HepG2 (cell line): ENCODE data around the gene ERBB4. TPM values are rescaled to one million over a fixed set of nuclear protein-coding genes. Genes with fewer than 3 reads are reported as not detected.

ENCODE experiments used
- ATAC-seq: fragments of 200-7000 bp; cut with Tn5 transposase; 3 replicates; pipeline ENCODE4 v1.9.1; 2020; ENCODE audit warnings: mild to moderate bottlenecking, moderate library complexity
- BruUV-seq: library from RNA; stranded (reverse); fragments of 400-500 nt; replicated peaks from 2 replicates; lab custom pipeline; 2021; lab: Mats Ljungman, UMichigan
- CTCF ChIA-PET: fragments of 300-600 bp; formaldehyde crosslinking; extraction: SDS; loops from one replicate; lab custom pipeline; 2021; ENCODE audit warnings: low total read pairs, inconsistent platforms, low intra/inter-chr PET ratio; lab: Yijun Ruan, JAX
- POLR2A ChIA-PET: fragments of 350-600 bp; sonication (Branson Sonifier 250); formaldehyde crosslinking; loops from one replicate; lab custom pipeline; 2020; ENCODE audit warnings: antibody characterized with exemption, inconsistent platforms; lab: Yijun Ruan, JAX
- DNase-seq: peaks from one replicate; pipeline ENCODE4 v3.0.0-alpha.2; 2015; ENCODE audit warnings: low spot score
- FAIRE-seq: peaks from 3 replicates; lab custom pipeline; 2011; peaks lifted over from hg19 to GRCh38; lab: Jason Lieb, UNC
- H2AFZ ChIP-seq: one replicate; pipeline ENCODE4 v1.6.1; 2011; ENCODE audit warnings: low read length, inconsistent platforms
- H3K27ac ChIP-seq: fragments of 300-600 bp; 3 replicates; pipeline ENCODE4 v1.8.0; 2011; ENCODE audit warnings: mixed run types, mild to moderate bottlenecking, mixed read lengths, low read length, inconsistent platforms; ENCODE audit not compliant: insufficient read depth; ENCODE audit errors: extremely low read length
- H3K27me3 ChIP-seq, 2 experiments: fragments of 200-600 bp in 1 of 2; 2 replicates in 1 of 2; 3 replicates in 1 of 2; pipeline versions ENCODE4 v1.6.0 to v1.8.0; 2011; ENCODE audit warnings: low read length in 2 of 2, mild to moderate bottlenecking in 2 of 2, moderate library complexity in 2 of 2, inconsistent platforms in 1 of 2; ENCODE audit not compliant: insufficient read depth in 2 of 2, control insufficient read depth in 1 of 2
- H3K36me3 ChIP-seq, 2 experiments: fragments of 200-600 bp in 1 of 2; replicated peaks in 1 of 2; 2 replicates in 1 of 2; 3 replicates in 1 of 2; pipeline versions ENCODE4 v1.5.1 to v1.8.0; 2011; ENCODE audit warnings: low read length in 2 of 2, inconsistent platforms in 1 of 2; ENCODE audit not compliant: insufficient read depth in 2 of 2, control insufficient read depth in 1 of 2
- H3K4me1 ChIP-seq: 2 replicates; pipeline ENCODE4 v1.5.1; 2012; ENCODE audit warnings: low read length, inconsistent platforms; ENCODE audit not compliant: insufficient read depth
- H3K4me2 ChIP-seq: 2 replicates; pipeline ENCODE4 v1.6.0; 2011; ENCODE audit warnings: low read depth, low read length, inconsistent platforms
- H3K4me3 ChIP-seq, 3 experiments: fragments of 200-600 bp in 1 of 3; sonication (generic), shearing (Covaris generic) in 1 of 3; replicated peaks in 1 of 3; 2 replicates each; pipeline ENCODE4 v1.5.1; 2011 to 2016; ENCODE audit warnings: low read length in 3 of 3, inconsistent platforms in 2 of 3, low read depth in 2 of 3, mild to moderate bottlenecking in 2 of 3, control low read depth in 1 of 3, mixed read lengths in 1 of 3; ENCODE audit not compliant: insufficient read depth in 1 of 3
- H3K79me2 ChIP-seq: one replicate; pipeline ENCODE4 v1.6.1; 2011; ENCODE audit warnings: low read length, inconsistent platforms; ENCODE audit not compliant: insufficient read depth
- H3K9ac ChIP-seq: 2 replicates; pipeline ENCODE4 v1.6.0; 2011; ENCODE audit warnings: mild to moderate bottlenecking, low read depth, low read length, inconsistent platforms; ENCODE audit not compliant: insufficient read depth
- H3K9me3 ChIP-seq: 2 replicates; pipeline ENCODE4 v1.5.1; 2012; ENCODE audit warnings: mild to moderate bottlenecking, low read length
- H4K20me1 ChIP-seq: 2 replicates; pipeline ENCODE4 v1.6.0; 2011; ENCODE audit warnings: inconsistent platforms, mild to moderate bottlenecking, low read length, moderate library complexity; ENCODE audit not compliant: insufficient read depth
- AKNA ChIP-seq: sonication (generic); formaldehyde crosslinking; IDR thresholded peaks from 2 replicates; pipeline ENCODE4 v1.4.0; 2020; ENCODE audit warnings: missing genetic modification reagents, borderline replicate concordance
- DDIT3 ChIP-seq: sonication (generic); formaldehyde crosslinking; IDR thresholded peaks from 2 replicates; pipeline ENCODE4 v1.4.0; 2020; ENCODE audit warnings: mild to moderate bottlenecking, missing genetic modification reagents
- HNF4A ChIP-seq: sonication (generic); formaldehyde crosslinking; IDR thresholded peaks from 2 replicates; pipeline ENCODE4 v1.4.0; 2020; ENCODE audit warnings: missing genetic modification reagents
- PHF21A ChIP-seq: sonication (generic); formaldehyde crosslinking; IDR thresholded peaks from 2 replicates; pipeline ENCODE4 v1.5.0; 2020; ENCODE audit warnings: mild to moderate bottlenecking, missing genetic modification reagents
- PLRG1 ChIP-seq: fragments of 450-650 bp; conservative IDR thresholded peaks from 2 replicates; pipeline ENCODE4 v1.6.1; 2016
- SMAD1 ChIP-seq: sonication (generic); formaldehyde crosslinking; IDR thresholded peaks from 2 replicates; pipeline ENCODE4 v1.4.0; 2020; ENCODE audit warnings: missing genetic modification reagents, low read depth, mild to moderate bottlenecking, borderline replicate concordance
- ZBTB4 ChIP-seq: sonication (generic); formaldehyde crosslinking; IDR thresholded peaks from 2 replicates; pipeline ENCODE4 v1.4.0; 2020; ENCODE audit warnings: missing genetic modification reagents, mild to moderate bottlenecking, borderline replicate concordance
- ZNF274 ChIP-seq: sonication (generic); formaldehyde crosslinking; IDR thresholded peaks from 2 replicates; pipeline ENCODE4 v1.5.1; 2020; ENCODE audit warnings: mild to moderate bottlenecking, missing genetic modification reagents
- ZNF44 ChIP-seq: sonication (generic); formaldehyde crosslinking; IDR thresholded peaks from 2 replicates; pipeline ENCODE4 v1.5.1; 2020; ENCODE audit warnings: mild to moderate bottlenecking, missing genetic modification reagents
- ZNF713 ChIP-seq: sonication (generic); formaldehyde crosslinking; IDR thresholded peaks from 2 replicates; pipeline ENCODE4 v1.4.0; 2020; ENCODE audit warnings: mild to moderate bottlenecking, missing genetic modification reagents
- WGBS: methylation state at CpG from one replicate; pipeline ENCODE4 v1.1.6; 2017; ENCODE audit warnings: low lambda C conversion rate; 5-methylcytosine and 5-hydroxymethylcytosine counted together
- in situ Hi-C: cut with HindIII; loops from 2 replicates; pipeline ENCODE4 v1.10.0; 2017; ENCODE audit warnings: low pct_unique_long_range_greater_than_20kb; ENCODE audit not compliant: extremely low pct_ligation_motif_present
- intact Hi-C: fragments of 100-400 bp; cut with micrococcal nuclease; formaldehyde crosslinking; loops from one replicate; pipeline ENCODE4 v1.10.0; 2022; ENCODE audit not compliant: unreplicated experiment
- polyA plus RNA-seq, 8 experiments: library from polyadenylated mRNA; depleted of rRNA in 3 of 8; stranded (reverse) in 7 of 8; unstranded in 1 of 8; fragments of >200 nt; fragmentation: Illumina TruSeq in 4 of 8; extraction: Trizol in 4 of 8; gene quantifications; 2 replicates each; pipeline versions ENCODE4 v1.2.1 to v1.2.3, GENCODE V29; 2011 to 2016; ENCODE audit warnings: low read depth in 4 of 8, missing spikeins in 1 of 8, mixed read lengths in 1 of 8; ENCODE audit not compliant: insufficient read depth in 1 of 8
- total RNA-seq, 5 experiments: library from RNA; depleted of rRNA; stranded (reverse); fragments of >200 nt; fragmentation: Illumina TruSeq; extraction: Trizol; gene quantifications; 2 replicates each; pipeline ENCODE4 v1.2.3, GENCODE V29; 2016; ENCODE audit warnings: low read depth in 1 of 5
- TF ChIP-seq, protein P1 (sequence below): sonication (generic); formaldehyde crosslinking; IDR thresholded peaks from 2 replicates; pipeline ENCODE4 v1.8.1; 2023; ENCODE audit warnings: mild to moderate bottlenecking, inconsistent platforms, moderate library complexity, missing genetic modification reagents, borderline replicate concordance
- TF ChIP-seq, protein P2 (sequence below): IDR thresholded peaks from 2 replicates; pipeline ENCODE4 v1.6.1; 2018; ENCODE audit warnings: missing genetic modification reagents

ERBB4 gene
- total and polyA plus RNA-seq, 2 of the 13 experiments (the other 11 are each of a cell fraction or from before 2014, with no cell fraction given): not detected

DNA sequence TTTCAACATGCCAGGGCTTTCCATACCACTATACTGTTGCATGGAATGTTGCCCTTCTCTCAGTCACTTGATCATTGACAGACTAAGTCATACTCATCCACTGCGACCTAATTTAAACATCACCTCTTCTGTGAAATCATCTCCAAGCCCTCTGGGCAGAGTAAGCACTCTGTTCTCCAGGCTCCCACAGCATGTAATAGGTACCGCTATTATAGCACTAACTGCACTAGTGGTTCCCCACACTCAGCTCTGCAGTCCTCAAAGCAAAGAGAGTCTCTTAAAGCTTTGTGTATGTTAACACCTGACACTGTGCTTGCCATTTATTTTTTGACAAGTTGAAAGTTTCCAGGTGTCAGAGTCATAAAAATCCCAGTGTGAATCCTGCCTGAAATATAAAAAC is 947.2 kb downstream of the ERBB4 start:
- CTCF ChIA-PET: no interaction called here
- FAIRE-seq: no peak
- in situ Hi-C loops: no loop called here

More for the DNA sequence above, 947.2 kb downstream of the ERBB4 start:
- H2AFZ ChIP-seq: no peak overlapping the region
- no peak overlapping the region for H3K27ac ChIP-seq
- H3K4me2 ChIP-seq: no peak overlapping the region
- intact Hi-C loops: no loop called here
- no peak for ATAC-seq
- H3K4me1 ChIP-seq: no peaks in the 10 kb centered on the region
- no peaks in the 10 kb centered on the region for H3K9me3 ChIP-seq
- no peak for DNase-seq
- BruUV-seq: no TSS peak
- POLR2A ChIA-PET: no interaction called here
- H3K36me3 ChIP-seq: no peaks in the 10 kb centered on the region
- peaks cover 2 to 7% of the 10 kb centered on the region in 2 experiments; a peak in 1 of 5 replicates for H3K27me3 ChIP-seq
- no peak overlapping the region for H3K4me3 ChIP-seq
- no peak for TF ChIP-seq AKNA (CRISPR knock-in tag)
- no peak for TF ChIP-seq DDIT3 (CRISPR knock-in tag)
- no peak for TF ChIP-seq HNF4A (CRISPR knock-in tag)
- no peak for TF ChIP-seq SMAD1 (CRISPR knock-in tag)
- no peak for TF ChIP-seq ZNF44
- no peak for TF ChIP-seq ZBTB4 (CRISPR knock-in tag)
- no peak for TF ChIP-seq ZNF274 (CRISPR knock-in tag)
- no peak for TF ChIP-seq ZNF713 (CRISPR knock-in tag)
- TF ChIP-seq, protein P1, sequence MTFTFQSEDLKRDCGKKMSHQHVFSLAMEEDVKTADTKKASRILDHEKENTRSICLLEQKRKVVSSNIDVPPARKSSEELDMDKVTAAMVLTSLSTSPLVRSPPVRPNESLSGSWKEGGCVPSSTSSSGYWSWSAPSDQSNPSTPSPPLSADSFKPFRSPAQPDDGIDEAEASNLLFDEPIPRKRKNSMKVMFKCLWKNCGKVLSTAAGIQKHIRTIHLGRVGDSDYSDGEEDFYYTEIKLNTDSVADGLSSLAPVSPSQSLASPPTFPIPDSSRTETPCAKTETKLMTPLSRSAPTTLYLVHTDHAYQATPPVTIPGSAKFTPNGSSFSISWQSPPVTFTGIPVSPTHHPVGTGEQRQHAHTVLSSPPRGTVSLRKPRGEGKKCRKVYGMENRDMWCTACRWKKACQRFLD (CRISPR knock-in tag): no peak
- TF ChIP-seq, protein P2, sequence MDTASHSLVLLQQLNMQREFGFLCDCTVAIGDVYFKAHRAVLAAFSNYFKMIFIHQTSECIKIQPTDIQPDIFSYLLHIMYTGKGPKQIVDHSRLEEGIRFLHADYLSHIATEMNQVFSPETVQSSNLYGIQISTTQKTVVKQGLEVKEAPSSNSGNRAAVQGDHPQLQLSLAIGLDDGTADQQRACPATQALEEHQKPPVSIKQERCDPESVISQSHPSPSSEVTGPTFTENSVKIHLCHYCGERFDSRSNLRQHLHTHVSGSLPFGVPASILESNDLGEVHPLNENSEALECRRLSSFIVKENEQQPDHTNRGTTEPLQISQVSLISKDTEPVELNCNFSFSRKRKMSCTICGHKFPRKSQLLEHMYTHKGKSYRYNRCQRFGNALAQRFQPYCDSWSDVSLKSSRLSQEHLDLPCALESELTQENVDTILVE (CRISPR knock-in tag): no peak
- no peak for TF ChIP-seq PLRG1
- no peak for TF ChIP-seq PHF21A (CRISPR knock-in tag)
- TF ChIP-seq, all 625 proteins: peak for 0
- 35% methylated on average over 2 of the region's 2 CpGs for WGBS
- no peaks in the 10 kb centered on the region for H3K79me2 ChIP-seq
- H4K20me1 ChIP-seq: no peaks in the 10 kb centered on the region
- H3K9ac ChIP-seq: no peak overlapping the region
